Trophoblast cell (in vitro differentiated cells and primary cell): ENCODE results near the gene IFNGR1.
"Not testable (repeated sequence)": the region's sequence is repeated elsewhere in the genome, so short reads cannot be mapped to it uniquely, and the experiment has no call there.

Experiments
- DNase-seq, 2 donors: peaks; one replicate each; pipeline ENCODE4 v3.0.0-alpha.2; 2016
- H2AFZ ChIP-seq: 2 replicates; pipeline ENCODE4 v1.6.1; 2013; ENCODE audit warnings: low read length, moderate library complexity, mild to moderate bottlenecking; ENCODE audit not compliant: insufficient read depth, poor library complexity
- H2AK5ac ChIP-seq: 2 replicates; pipeline ENCODE4 v1.6.1; 2013; ENCODE audit warnings: mild to moderate bottlenecking, low read length
- H2BK120ac ChIP-seq: 2 replicates; pipeline ENCODE4 v1.6.1; 2013; ENCODE audit warnings: low read length, mild to moderate bottlenecking, moderate library complexity; ENCODE audit not compliant: insufficient read depth, poor library complexity
- H2BK12ac ChIP-seq: 2 replicates; pipeline ENCODE4 v1.6.1; 2013; ENCODE audit warnings: mild to moderate bottlenecking, low read length, moderate library complexity
- H2BK5ac ChIP-seq: 2 replicates; pipeline ENCODE4 v1.6.1; 2013; ENCODE audit warnings: low read length, low read depth, moderate library complexity, mild to moderate bottlenecking; ENCODE audit not compliant: poor library complexity
- H3K14ac ChIP-seq: 2 replicates; pipeline ENCODE4 v1.6.1; 2013; ENCODE audit warnings: mild to moderate bottlenecking, low read length
- H3K18ac ChIP-seq: 2 replicates; pipeline ENCODE4 v1.6.1; 2013; ENCODE audit warnings: mild to moderate bottlenecking, low read length
- H3K23ac ChIP-seq: 2 replicates; pipeline ENCODE4 v1.6.1; 2013; ENCODE audit warnings: low read length
- H3K27ac ChIP-seq: 2 replicates; pipeline ENCODE4 v1.5.1; 2013; ENCODE audit warnings: low read depth, mild to moderate bottlenecking, inconsistent platforms, low read length, moderate library complexity
- H3K27me3 ChIP-seq: 2 replicates; pipeline ENCODE4 v1.6.1; 2013; ENCODE audit warnings: inconsistent platforms, mild to moderate bottlenecking, low read length, moderate library complexity; ENCODE audit not compliant: insufficient read depth
- H3K36me3 ChIP-seq, 2 experiments: 1 replicate in 1 of 2; 2 replicates in 1 of 2; pipeline ENCODE4 v1.6.1; 2013; ENCODE audit warnings: low read length in 2 of 2, mild to moderate bottlenecking in 2 of 2, moderate library complexity in 1 of 2; ENCODE audit not compliant: insufficient read depth in 2 of 2, control insufficient read depth in 1 of 2
- H3K4ac ChIP-seq: 2 replicates; pipeline ENCODE4 v1.6.1; 2013; ENCODE audit warnings: low read depth, mild to moderate bottlenecking, low read length, moderate library complexity
- H3K4me1 ChIP-seq, 2 experiments: 1 replicate in 1 of 2; 2 replicates in 1 of 2; pipeline ENCODE4 v1.6.1; 2013; ENCODE audit warnings: low read length in 2 of 2, mild to moderate bottlenecking in 2 of 2, moderate library complexity in 1 of 2; ENCODE audit not compliant: insufficient read depth in 2 of 2, control insufficient read depth in 1 of 2
- H3K4me2 ChIP-seq: 2 replicates; pipeline ENCODE4 v1.6.1; 2013; ENCODE audit warnings: inconsistent platforms, mild to moderate bottlenecking, low read length, moderate library complexity
- H3K4me3 ChIP-seq: 2 replicates; pipeline ENCODE4 v1.5.1; 2013; ENCODE audit warnings: mild to moderate bottlenecking, low read depth, low read length, inconsistent platforms
- H3K79me1 ChIP-seq: one replicate; pipeline ENCODE4 v1.6.1; 2013; ENCODE audit warnings: low read length
- H3K79me2 ChIP-seq: 2 replicates; pipeline ENCODE4 v1.6.1; 2013; ENCODE audit warnings: low read length, mild to moderate bottlenecking; ENCODE audit not compliant: control insufficient read depth, insufficient read depth, poor library complexity
- H3K9ac ChIP-seq: 2 replicates; pipeline ENCODE4 v1.6.1; 2013; ENCODE audit warnings: mild to moderate bottlenecking, low read length
- H3K9me3 ChIP-seq: 2 replicates; pipeline ENCODE4 v1.6.1; 2013; ENCODE audit warnings: low read depth, mild to moderate bottlenecking, control low read depth, inconsistent platforms, low read length; ENCODE audit not compliant: insufficient read depth
- H4K12ac ChIP-seq: 2 replicates; pipeline ENCODE4 v1.6.1; 2013; ENCODE audit warnings: low read depth, mild to moderate bottlenecking, low read length, moderate library complexity
- H4K8ac ChIP-seq: 2 replicates; pipeline ENCODE4 v1.6.1; 2013; ENCODE audit warnings: low read depth, mild to moderate bottlenecking, low read length, moderate library complexity
- H4K91ac ChIP-seq: one replicate; pipeline ENCODE4 v1.6.1; 2013; ENCODE audit warnings: low read depth, mild to moderate bottlenecking, low read length, moderate library complexity
- WGBS: extraction: QIAGEN DNeasy Blood & Tissue Kit; methylation state at CpG from one replicate; pipeline ENCODE4 v1.1.7; 2013; ENCODE audit warnings: missing lambda C conversion rate; ENCODE audit not compliant: insufficient read length, insufficient coverage; ENCODE audit errors: extremely low coverage; 5-methylcytosine and 5-hydroxymethylcytosine counted together

The IFNGR1 gene

DNA sequence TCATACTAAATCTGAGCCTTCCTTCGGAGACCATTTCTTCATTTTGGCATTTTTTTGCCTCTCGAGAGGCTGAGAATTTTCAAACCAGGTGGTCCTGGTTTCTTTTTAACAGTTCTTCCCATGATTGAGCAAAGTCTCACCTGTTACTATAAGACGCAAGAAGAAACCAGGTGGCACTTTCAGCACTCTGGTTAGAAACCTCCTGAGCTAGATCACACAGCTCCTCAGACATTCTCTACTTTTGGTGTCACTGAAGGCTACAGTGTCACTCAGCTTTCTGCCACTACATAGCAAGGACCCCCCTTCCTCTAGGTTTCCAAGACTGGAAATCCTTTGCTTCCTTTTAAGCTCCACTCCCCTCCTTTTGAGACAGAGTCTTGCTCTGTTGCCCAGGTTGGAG, 7.3 kb downstream of the IFNGR1 start:
- no peak overlapping the region for H2BK12ac ChIP-seq
- H2BK120ac ChIP-seq, result no peak overlapping the region
- no peak overlapping the region for H3K23ac ChIP-seq
- DNase-seq, result no peak
- H3K14ac ChIP-seq, result no peak overlapping the region
- no peak overlapping the region for H3K4me3 ChIP-seq
- H4K91ac ChIP-seq, result no peak overlapping the region
- peaks cover 3 to 6% of the 10 kb centered on the region in 2 experiments for H3K4me1 ChIP-seq
- no peak overlapping the region for H2AFZ ChIP-seq
- no peak overlapping the region for H3K27ac ChIP-seq
- peaks cover 5% of the 10 kb centered on the region for H3K9me3 ChIP-seq
- no peak overlapping the region for H2AK5ac ChIP-seq
- H3K79me1 ChIP-seq, result no peaks in the 10 kb centered on the region
- H2BK5ac ChIP-seq, result no peak overlapping the region
- peaks cover 2 to 12% of the 10 kb centered on the region in 2 experiments for H3K36me3 ChIP-seq
- WGBS, result no CpG with 5 or more reads among the region's 3 CpGs
- H3K18ac ChIP-seq, result no peak overlapping the region
- no peak overlapping the region for H3K9ac ChIP-seq
- peak overlapping the region; percentile 39 for H3K4ac ChIP-seq
- no peak overlapping the region for H4K12ac ChIP-seq
- H3K79me2 ChIP-seq, result peaks cover 12% of the 10 kb centered on the region
- H4K8ac ChIP-seq, result no peak overlapping the region
- no peak overlapping the region for H3K4me2 ChIP-seq
- no peaks in the 10 kb centered on the region for H3K27me3 ChIP-seq

GRCh38 chr6:137210903-137211302, 8.3 kb downstream of the IFNGR1 start:
- H2BK120ac ChIP-seq, result no peak overlapping the region
- no peak overlapping the region for H3K9ac ChIP-seq
- no peak overlapping the region for H2BK12ac ChIP-seq
- peaks cover 5% of the 10 kb centered on the region for H3K9me3 ChIP-seq
- no peak overlapping the region for H4K8ac ChIP-seq
- H3K18ac ChIP-seq, result no peak overlapping the region
- no peak overlapping the region for H2AK5ac ChIP-seq
- peak overlapping the region; percentile 58 for H3K4ac ChIP-seq
- no peak overlapping the region for H3K27ac ChIP-seq
- H3K36me3 ChIP-seq, result peaks cover 2 to 12% of the 10 kb centered on the region in 2 experiments
- peaks cover 0 to 5% of the 10 kb centered on the region in 2 experiments for H3K4me1 ChIP-seq
- H3K4me3 ChIP-seq, result no peak overlapping the region
- H3K14ac ChIP-seq, result no peak overlapping the region
- no peak overlapping the region for H3K4me2 ChIP-seq
- H4K12ac ChIP-seq, result no peak overlapping the region
- no peak overlapping the region for H3K23ac ChIP-seq
- no peak overlapping the region for H2BK5ac ChIP-seq
- H2AFZ ChIP-seq, result no peak overlapping the region
- H3K79me1 ChIP-seq, result no peaks in the 10 kb centered on the region
- DNase-seq, result no peak
- no peak overlapping the region for H4K91ac ChIP-seq
- no peaks in the 10 kb centered on the region for H3K27me3 ChIP-seq
- peaks cover 11% of the 10 kb centered on the region for H3K79me2 ChIP-seq

- no peaks in the 10 kb centered on the region for H3K79me1 ChIP-seq
- no peak overlapping the region for H4K91ac ChIP-seq
- H2BK5ac ChIP-seq, result no peak overlapping the region
- H3K9me3 ChIP-seq, result peaks cover 5% of the 10 kb centered on the region
- H2AFZ ChIP-seq, result no peak overlapping the region
- H3K18ac ChIP-seq, result no peak overlapping the region
- no peak overlapping the region for H3K4me3 ChIP-seq
- H3K4ac ChIP-seq, result no peak overlapping the region
- no peak overlapping the region for H4K12ac ChIP-seq
- no peak overlapping the region for H2BK120ac ChIP-seq
- H2AK5ac ChIP-seq, result no peak overlapping the region
- no peak overlapping the region for H3K4me2 ChIP-seq
- H2BK12ac ChIP-seq, result no peak overlapping the region
- no peak overlapping the region for H3K14ac ChIP-seq
- no peak overlapping the region for H3K23ac ChIP-seq
- H3K4me1 ChIP-seq, result no peaks in the 10 kb centered on the region
- DNase-seq, result no peak
- H4K8ac ChIP-seq, result no peak overlapping the region
- no peak overlapping the region for H3K9ac ChIP-seq
- H3K79me2 ChIP-seq, result peaks cover 8% of the 10 kb centered on the region
- peaks cover 13 to 15% of the 10 kb centered on the region in 2 experiments for H3K36me3 ChIP-seq
- no peak overlapping the region for H3K27ac ChIP-seq
- no peaks in the 10 kb centered on the region for H3K27me3 ChIP-seq
- no CpG with 5 or more reads among the region's 7 CpGs for WGBS
Observed at GRCh38 chr6:137208279-137208678, 10.9 kb downstream of the IFNGR1 start.

- H4K8ac ChIP-seq, H3K27ac ChIP-seq, H3K9ac ChIP-seq, H2BK5ac ChIP-seq, H2AK5ac ChIP-seq, H3K14ac ChIP-seq, DNase-seq, H3K18ac ChIP-seq, H2BK12ac ChIP-seq, H2BK120ac ChIP-seq, H3K4me2 ChIP-seq, H3K79me2 ChIP-seq, H3K4me1 ChIP-seq, H4K91ac ChIP-seq, H3K27me3 ChIP-seq, H3K23ac ChIP-seq, H3K4me3 ChIP-seq, H3K79me1 ChIP-seq, H3K4ac ChIP-seq, H3K9me3 ChIP-seq, H4K12ac ChIP-seq, H2AFZ ChIP-seq: not testable (repeated sequence)
- peaks cover 13 to 15% of the 10 kb centered on the region in 2 experiments for H3K36me3 ChIP-seq
- WGBS, result no CpG with 5 or more reads among the region's 3 CpGs
Observed at GRCh38 chr6:137207457-137207856, 11.7 kb downstream of the IFNGR1 start.
